Measurements from ENCODE around the gene ADGRB3. TPM values are rescaled to one million over a fixed set of nuclear protein-coding genes. Genes with fewer than 3 reads are reported as not detected.

Gene ADGRB3
- total and polyA plus RNA-seq, 2 donors (not counting 1 experiment from before 2014, with no cell fraction given) = not detected

GRCh38 chr6:69261010-69261409, 625.9 kb downstream of the ADGRB3 start:
- ATAC-seq (ENCODE audit: low read depth) = no peak
- H3K27ac Mint-ChIP-seq = no peak overlapping the region
- intact Hi-C loops (cut with micrococcal nuclease) = no loop called here
- no peaks in the 10 kb centered on the region for H3K9me3 ChIP-seq (ENCODE audit: control extremely low read depth in 1 of 3, control insufficient read depth in 2 of 3, insufficient read depth in 1 of 3, low read length in 2 of 3)
- ChIA-PET CTCF (no interaction called here), POLR2A (no interaction called here)
- H3K4me1 ChIP-seq (ENCODE audit: control insufficient read depth in 2 of 2, insufficient read depth in 2 of 2, low read length in 2 of 2) = no peaks in the 10 kb centered on the region
- H3K79me2 ChIP-seq (ENCODE audit: control insufficient read depth, insufficient read depth, low read length) = no peaks in the 10 kb centered on the region
- no peak overlapping the region for H3K4me2 ChIP-seq (replicated peaks; ENCODE audit: low read depth, low read length, poor library complexity, severe bottlenecking)
- H3K27ac ChIP-seq (ENCODE audit: low read length in 2 of 2) = no peak overlapping the region
- peaks cover 6% of the 10 kb centered on the region for H3K9me3 Mint-ChIP-seq (ENCODE audit: insufficient read depth)
- no peak overlapping the region for H2AFZ ChIP-seq (ENCODE audit: insufficient read depth, low read depth, low read length, poor library complexity, severe bottlenecking)
- no peaks in the 10 kb centered on the region for H3K27me3 Mint-ChIP-seq
- H3K36me3 ChIP-seq (replicated peaks in 1 of 2; ENCODE audit: control extremely low read depth in 1 of 2, control insufficient read depth in 1 of 2, extremely low read depth in 1 of 2, insufficient read depth in 2 of 2, low read length in 1 of 2) = no peaks in the 10 kb centered on the region
- TF ChIP-seq CTCF (IDR thresholded peaks at IDR 0.05) = no peak
- H3K4me3 Mint-ChIP-seq = no peak overlapping the region
- no peaks in the 10 kb centered on the region for H4K20me1 ChIP-seq (ENCODE audit: control insufficient read depth, insufficient read depth, low read length, poor library complexity, severe bottlenecking)
- DNase-seq = no peak
- H3K9ac ChIP-seq (ENCODE audit: low read length) = no peak overlapping the region
- H3K27me3 ChIP-seq (replicated peaks in 1 of 4; ENCODE audit: control extremely low read depth in 1 of 4, control insufficient read depth in 3 of 4, insufficient read depth in 4 of 4, low read length in 3 of 4) = no peaks in the 10 kb centered on the region
- no peak overlapping the region for H3K4me3 ChIP-seq (ENCODE audit: control extremely low read depth in 1 of 5, extremely low read depth in 1 of 5, insufficient read depth in 1 of 5, low read depth in 2 of 5, low read length in 4 of 5)
- no peaks in the 10 kb centered on the region for H3K4me1 Mint-ChIP-seq
- 100% methylated on average over 2 of the region's 2 CpGs for WGBS (ENCODE audit: insufficient coverage)

- no peak overlapping the region for H3K4me3 Mint-ChIP-seq
- no peaks in the 10 kb centered on the region for H3K4me1 ChIP-seq (ENCODE audit: control insufficient read depth in 2 of 2, insufficient read depth in 2 of 2, low read length in 2 of 2)
- no peak for ATAC-seq (ENCODE audit: low read depth)
Observed at GRCh38 chr6:69263297-69263696, 628.2 kb downstream of the ADGRB3 start.

More at GRCh38 chr6:69263297-69263696, 628.2 kb downstream of the ADGRB3 start:
- H3K9ac ChIP-seq (ENCODE audit: low read length) = no peak overlapping the region
- H3K4me3 ChIP-seq (ENCODE audit: control extremely low read depth in 1 of 5, extremely low read depth in 1 of 5, insufficient read depth in 1 of 5, low read depth in 2 of 5, low read length in 4 of 5) = no peak overlapping the region
- no peaks in the 10 kb centered on the region for H3K9me3 ChIP-seq (ENCODE audit: control extremely low read depth in 1 of 3, control insufficient read depth in 2 of 3, insufficient read depth in 1 of 3, low read length in 2 of 3)
- H4K20me1 ChIP-seq (ENCODE audit: control insufficient read depth, insufficient read depth, low read length, poor library complexity, severe bottlenecking) = no peaks in the 10 kb centered on the region
- no peak overlapping the region for H3K4me2 ChIP-seq (replicated peaks; ENCODE audit: low read depth, low read length, poor library complexity, severe bottlenecking)
- ChIA-PET CTCF (no interaction called here), POLR2A (no interaction called here)
- no peak overlapping the region for H3K27ac Mint-ChIP-seq
- H3K9me3 Mint-ChIP-seq (ENCODE audit: insufficient read depth) = no peaks in the 10 kb centered on the region
- no peaks in the 10 kb centered on the region for H3K4me1 Mint-ChIP-seq
- no peaks in the 10 kb centered on the region for H3K79me2 ChIP-seq (ENCODE audit: control insufficient read depth, insufficient read depth, low read length)
- no peaks in the 10 kb centered on the region for H3K27me3 Mint-ChIP-seq
- intact Hi-C loops (cut with micrococcal nuclease) = no loop called here
- no peaks in the 10 kb centered on the region for H3K27me3 ChIP-seq (replicated peaks in 1 of 4; ENCODE audit: control extremely low read depth in 1 of 4, control insufficient read depth in 3 of 4, insufficient read depth in 4 of 4, low read length in 3 of 4)
- H3K36me3 ChIP-seq (replicated peaks in 1 of 2; ENCODE audit: control extremely low read depth in 1 of 2, control insufficient read depth in 1 of 2, extremely low read depth in 1 of 2, insufficient read depth in 2 of 2, low read length in 1 of 2) = no peaks in the 10 kb centered on the region
- no peak overlapping the region for H3K27ac ChIP-seq (ENCODE audit: low read length in 2 of 2)
- WGBS (ENCODE audit: insufficient coverage) = no CpG with 5 or more reads among the region's 2 CpGs
- no peak overlapping the region for H2AFZ ChIP-seq (ENCODE audit: insufficient read depth, low read depth, low read length, poor library complexity, severe bottlenecking)
- TF ChIP-seq CTCF (IDR thresholded peaks at IDR 0.05) (no peak), EZH2 (IDR thresholded peaks at IDR 0.05; ENCODE audit: borderline replicate concordance, insufficient read depth, low read depth, low read length, poor library complexity, severe bottlenecking) (no peak)
- DNase-seq = no peak
